ENCODE results near the gene RPRD1A. TPM values are rescaled to one million over a fixed set of nuclear protein-coding genes. Genes with fewer than 3 reads are reported as not detected.

The RPRD1A gene
- total and polyA plus RNA-seq, 9 of the 15 experiments (the other 6 are each of a cell fraction or from before 2014, with no cell fraction given): 30.2 to 142 (median 66.0) TPM

- intact Hi-C loops (cut with micrococcal nuclease) (loop anchor here (10.0 kb wide), 2 partner anchors 569 to 719 kb away; no protein-coding TSS in a partner anchor), in situ Hi-C loops (cut with MboI) (loop anchor here (10.0 kb wide), 2 partner anchors 199 to 569 kb away; no protein-coding TSS in a partner anchor)
- no peaks in the 10 kb centered on the region for H3K9me1 ChIP-seq (ENCODE audit: control insufficient read depth, insufficient read depth, low read length)
- H3K4me3 ChIP-seq: no peak overlapping the region
- no peak overlapping the region for H3K9ac ChIP-seq (ENCODE audit: insufficient read depth in 1 of 2, low read depth in 2 of 2, low read length in 2 of 2)
- H2AFZ ChIP-seq (ENCODE audit: low read depth, low read length): no peak overlapping the region
- POLR2A ChIA-PET: no interaction called here
- DNase-seq (ENCODE audit: extremely low read depth in 1 of 4, low spot score in 3 of 4): no peak
- no peak for FAIRE-seq
- H3K36me3 ChIP-seq (ENCODE audit: control insufficient read depth, insufficient read depth, low read length): no peaks in the 10 kb centered on the region
- H3K27me3 ChIP-seq (ENCODE audit: control insufficient read depth in 2 of 2, insufficient read depth in 2 of 2, low read length in 2 of 2): peaks cover 0 to 10% of the 10 kb centered on the region in 2 experiments; a peak in 3 of 5 replicates
- H4K20me1 ChIP-seq (replicated peaks; ENCODE audit: control insufficient read depth, insufficient read depth, low read length): no peaks in the 10 kb centered on the region
- no peaks in the 10 kb centered on the region for H3K9me3 ChIP-seq (replicated peaks; ENCODE audit: control insufficient read depth, insufficient read depth, low read depth, low read length)
- H3K4me1 ChIP-seq (replicated peaks in 1 of 2; ENCODE audit: control insufficient read depth in 2 of 2, insufficient read depth in 2 of 2, low read length in 2 of 2): peaks cover 0 to 7% of the 10 kb centered on the region in 2 experiments; a peak in 1 of 5 replicates
- H3K79me2 ChIP-seq (ENCODE audit: control insufficient read depth, insufficient read depth, low read length): no peaks in the 10 kb centered on the region
- 0% methylated on average over 1 of the region's 1 CpG for WGBS (ENCODE audit: insufficient coverage, low coverage, missing lambda C conversion rate)
- no peak overlapping the region for H3K4me2 ChIP-seq (ENCODE audit: insufficient read depth, low read length)
- CTCF ChIA-PET (ENCODE audit: low intra/inter-chr PET ratio): no interaction called here
- no peak overlapping the region for H3K27ac ChIP-seq (ENCODE audit: extremely low read depth, low read depth, low read length)
- BruUV-seq (replicated peaks): no TSS peak
- no peak for ATAC-seq
- TF ChIP-seq IRF1 (CRISPR knock-in tag; IDR thresholded peaks at IDR 0.05; ENCODE audit: borderline replicate concordance) (no peak), CHD1 (IDR thresholded peaks at IDR 0.05; ENCODE audit: low read length) (no peak), ZNF696 (CRISPR knock-in tag; conservative IDR thresholded peaks at IDR 0.05) (no peak), CREB1 (IDR thresholded peaks at IDR 0.05) (no peak), CREB1 (CRISPR knock-in tag; IDR thresholded peaks at IDR 0.05) (no peak), CUX1 (CRISPR knock-in tag; IDR thresholded peaks at IDR 0.05) (no peak), MED1 (CRISPR knock-in tag; IDR thresholded peaks at IDR 0.05; ENCODE audit: borderline replicate concordance) (no peak), ZC3H8 (IDR thresholded peaks at IDR 0.05) (no peak), MYC (IDR thresholded peaks at IDR 0.05; ENCODE audit: low read depth, low read length) (no peak), MYC (CRISPR knock-in tag; IDR thresholded peaks at IDR 0.05; ENCODE audit: borderline replicate concordance, low read depth) (no peak), ZNF668 (CRISPR knock-in tag; IDR thresholded peaks at IDR 0.05) (no peak), ZNF232 (CRISPR knock-in tag; IDR thresholded peaks at IDR 0.05) (no peak), ELF1 (tag; IDR thresholded peaks at IDR 0.05) (no peak), SP2 (IDR thresholded peaks at IDR 0.05; ENCODE audit: extremely low read depth, low read depth, low read length, poor library complexity, severe bottlenecking) (no peak), NFIC (IDR thresholded peaks at IDR 0.05) (no peak), ILF3 (IDR thresholded peaks at IDR 0.05; ENCODE audit: borderline replicate concordance) (no peak)
Observed at GRCh38 chr18:35953688-35954087, 113.7 kb downstream of the RPRD1A start.
